Measurements from ENCODE around the gene TXNDC15. TPM values are rescaled to one million over a fixed set of nuclear protein-coding genes. Genes with fewer than 3 reads are reported as not detected.
A peak's percentile ranks its signal among the peaks of the same experiment; 100 is the strongest.
"Not testable (repeated sequence)": the region's sequence is repeated elsewhere in the genome, so short reads cannot be mapped to it uniquely, and the experiment has no call there.

TXNDC15 gene
- polyA plus RNA-seq, 2 donors: 14.5 to 25.6 TPM

GRCh38 chr5:134845335-134845851 is 28.8 kb upstream of the TXNDC15 start:
- Histone ChIP-seq H3K4me1 (ENCODE audit: control insufficient read depth in 2 of 2, insufficient read depth in 2 of 2, low read length in 1 of 2) (peaks cover 0 to under 1% of the 10 kb centered on the region in 2 donors), H3K27ac (ENCODE audit: low read depth in 2 of 2, low read length in 1 of 2) (peak overlapping the region; percentile 62 to 75), H3K36me3 (ENCODE audit: control insufficient read depth in 2 of 2, insufficient read depth in 2 of 2, low read length in 1 of 2) (no peaks in the 10 kb centered on the region), H3K27me3 (ENCODE audit: control insufficient read depth in 1 of 2, insufficient read depth in 2 of 2, low read length in 2 of 2) (no peaks in the 10 kb centered on the region), H3K4me3 (ENCODE audit: low read depth in 1 of 2, low read length in 2 of 2) (peak overlapping the region; percentile 85 to 96), H3K9me3 (ENCODE audit: control insufficient read depth in 2 of 2, insufficient read depth in 1 of 2, low read depth in 1 of 2, low read length in 1 of 2) (no peaks in the 10 kb centered on the region)
- WGBS, 2 donors: 7 to 14% methylated on average over 12 of the region's 12 CpGs

GRCh38 chr5:134845852-134846640 is 28.1 kb upstream of the TXNDC15 start, which contains the start of gene C5orf24:
Gene C5orf24, plus strand, starts transcription at chr5:134845968. Its CDS starts 8,933 bp downstream, at chr5:134854901.
- Histone ChIP-seq H3K4me1 (ENCODE audit: control insufficient read depth in 2 of 2, insufficient read depth in 2 of 2, low read length in 1 of 2) (peaks cover 0 to 3% of the 10 kb centered on the region in 2 donors), H3K4me3 (ENCODE audit: low read depth in 1 of 2, low read length in 2 of 2) (peak within 1 kb of the TSS; percentile 85 to 96), H3K9me3 (ENCODE audit: control insufficient read depth in 2 of 2, insufficient read depth in 1 of 2, low read depth in 1 of 2, low read length in 1 of 2) (no peaks in the 10 kb centered on the region), H3K27ac (ENCODE audit: low read depth in 2 of 2, low read length in 1 of 2) (peak within 1 kb of the TSS; percentile 93 to 97), H3K36me3 (ENCODE audit: control insufficient read depth in 2 of 2, insufficient read depth in 2 of 2, low read length in 1 of 2) (no peaks in the 10 kb centered on the region), H3K27me3 (ENCODE audit: control insufficient read depth in 1 of 2, insufficient read depth in 2 of 2, low read length in 2 of 2) (no peaks in the 10 kb centered on the region)
- 0% methylated on average over 78 to 84 of the region's 84 CpGs for WGBS, 2 donors

GRCh38 chr5:134846641-134846960 is 27.6 kb upstream of the TXNDC15 start:
- 1% methylated on average over 11 of the region's 11 CpGs for WGBS, 2 donors
- peak overlapping the region; percentile 93 to 97 for H3K27ac ChIP-seq (ENCODE audit: low read depth in 2 of 2, low read length in 1 of 2)

DNA sequence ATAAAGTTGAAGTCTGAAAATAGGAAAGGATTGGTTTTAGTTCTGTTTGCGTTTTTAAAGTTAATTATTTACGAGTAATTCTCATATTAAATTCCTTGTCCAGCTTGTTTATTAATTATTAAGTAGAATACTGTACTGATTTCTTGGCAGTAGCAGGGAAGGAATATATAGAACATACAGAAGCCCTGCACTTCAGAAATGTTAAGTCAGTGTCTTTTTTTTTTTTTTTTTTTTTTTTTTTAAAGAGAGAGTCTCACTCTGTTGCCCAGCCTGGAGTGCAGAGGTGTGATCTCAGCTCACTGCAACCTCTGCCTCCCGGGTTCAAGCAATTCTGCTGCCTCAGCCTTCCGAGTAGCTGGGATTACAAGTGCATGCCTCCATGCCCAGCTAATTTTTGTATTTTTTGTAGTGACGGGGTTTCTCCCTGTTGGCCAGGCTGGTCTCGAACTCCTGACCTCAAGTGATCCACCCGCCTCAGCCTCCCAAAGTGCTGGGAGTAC is 24.7 kb upstream of the TXNDC15 start:
- not testable (repeated sequence) for H3K36me3 ChIP-seq (ENCODE audit: control insufficient read depth in 2 of 2, insufficient read depth in 2 of 2, low read length in 1 of 2); H3K4me1 ChIP-seq (ENCODE audit: control insufficient read depth in 2 of 2, insufficient read depth in 2 of 2, low read length in 1 of 2); H3K27me3 ChIP-seq (ENCODE audit: control insufficient read depth in 1 of 2, insufficient read depth in 2 of 2, low read length in 2 of 2); H3K4me3 ChIP-seq (ENCODE audit: low read depth in 1 of 2, low read length in 2 of 2); H3K9me3 ChIP-seq (ENCODE audit: control insufficient read depth in 2 of 2, insufficient read depth in 1 of 2, low read depth in 1 of 2, low read length in 1 of 2); H3K27ac ChIP-seq (ENCODE audit: low read depth in 2 of 2, low read length in 1 of 2)
- WGBS, 2 donors: 78 to 86% methylated on average over 7 of the region's 7 CpGs

More at GRCh38 chr5:134846641-134846960, 27.6 kb upstream of the TXNDC15 start:
- Histone ChIP-seq H3K27me3 (ENCODE audit: control insufficient read depth in 1 of 2, insufficient read depth in 2 of 2, low read length in 2 of 2) (no peaks in the 10 kb centered on the region), H3K4me1 (ENCODE audit: control insufficient read depth in 2 of 2, insufficient read depth in 2 of 2, low read length in 1 of 2) (peaks cover 0 to 3% of the 10 kb centered on the region in 2 donors), H3K4me3 (ENCODE audit: low read depth in 1 of 2, low read length in 2 of 2) (peak overlapping the region; percentile 85 to 96), H3K9me3 (ENCODE audit: control insufficient read depth in 2 of 2, insufficient read depth in 1 of 2, low read depth in 1 of 2, low read length in 1 of 2) (no peaks in the 10 kb centered on the region), H3K36me3 (ENCODE audit: control insufficient read depth in 2 of 2, insufficient read depth in 2 of 2, low read length in 1 of 2) (peaks cover 0 to 4% of the 10 kb centered on the region in 2 donors)

- 58 to 65% methylated on average over 1 of the region's 1 CpG for WGBS, 2 donors
These were observed 22.8 kb upstream of the TXNDC15 start for GRCh38 chr5:134851307-134851923.

DNA sequence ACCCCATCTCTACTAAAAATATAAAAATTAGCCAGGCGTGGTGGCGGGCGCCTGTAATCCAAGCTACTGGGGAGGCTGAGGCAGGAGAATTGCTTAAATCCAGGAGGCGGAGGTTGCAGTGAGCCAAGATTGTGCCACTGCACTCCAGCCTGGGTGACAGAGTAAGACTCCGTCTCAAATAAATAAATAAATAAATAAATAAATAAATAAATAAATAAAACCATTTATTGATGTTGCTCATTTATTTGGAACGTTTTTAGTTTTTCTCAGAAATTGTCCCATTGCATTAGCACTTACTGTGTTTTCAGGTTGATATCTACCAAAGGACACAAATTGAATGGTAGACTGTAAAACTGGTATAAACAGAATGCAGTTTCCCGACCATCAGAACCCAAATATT is 17.7 kb upstream of the TXNDC15 start:
- WGBS, 2 donors: 91 to 93% methylated on average over 7 of the region's 7 CpGs
- not testable (repeated sequence) for H3K27me3 ChIP-seq (ENCODE audit: control insufficient read depth in 1 of 2, insufficient read depth in 2 of 2, low read length in 2 of 2); H3K27ac ChIP-seq (ENCODE audit: low read depth in 2 of 2, low read length in 1 of 2); H3K4me3 ChIP-seq (ENCODE audit: low read depth in 1 of 2, low read length in 2 of 2); H3K4me1 ChIP-seq (ENCODE audit: control insufficient read depth in 2 of 2, insufficient read depth in 2 of 2, low read length in 1 of 2); H3K9me3 ChIP-seq (ENCODE audit: control insufficient read depth in 2 of 2, insufficient read depth in 1 of 2, low read depth in 1 of 2, low read length in 1 of 2); H3K36me3 ChIP-seq (ENCODE audit: control insufficient read depth in 2 of 2, insufficient read depth in 2 of 2, low read length in 1 of 2)

More at GRCh38 chr5:134851307-134851923, 22.8 kb upstream of the TXNDC15 start:
- Histone ChIP-seq H3K27ac (ENCODE audit: low read depth in 2 of 2, low read length in 1 of 2) (no peak overlapping the region), H3K36me3 (ENCODE audit: control insufficient read depth in 2 of 2, insufficient read depth in 2 of 2, low read length in 1 of 2) (peaks cover 7 to 10% of the 10 kb centered on the region in 2 donors), H3K4me1 (ENCODE audit: control insufficient read depth in 2 of 2, insufficient read depth in 2 of 2, low read length in 1 of 2) (peaks cover 0 to 3% of the 10 kb centered on the region in 2 donors), H3K4me3 (ENCODE audit: low read depth in 1 of 2, low read length in 2 of 2) (no peak overlapping the region), H3K27me3 (ENCODE audit: control insufficient read depth in 1 of 2, insufficient read depth in 2 of 2, low read length in 2 of 2) (no peaks in the 10 kb centered on the region), H3K9me3 (ENCODE audit: control insufficient read depth in 2 of 2, insufficient read depth in 1 of 2, low read depth in 1 of 2, low read length in 1 of 2) (no peaks in the 10 kb centered on the region)

DNA sequence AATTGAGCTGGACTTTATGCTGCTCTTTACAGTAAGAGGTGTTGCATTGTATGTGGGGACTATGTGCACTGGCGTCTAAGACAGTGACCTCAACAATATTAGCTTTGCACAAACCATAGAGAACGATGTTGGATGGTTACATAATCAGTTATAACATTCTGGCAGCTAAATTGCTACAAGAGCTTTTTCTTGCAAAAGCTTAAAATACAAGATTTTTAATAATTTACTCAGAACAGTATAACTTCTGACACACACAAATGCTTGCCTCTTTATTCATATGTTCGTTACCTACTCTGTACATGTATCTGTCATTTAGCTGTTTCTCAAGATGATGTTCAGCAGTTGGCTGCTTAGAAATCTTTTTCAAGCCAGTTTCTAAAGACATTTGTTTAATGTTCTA is 16.8 kb upstream of the TXNDC15 start:
- no peak overlapping the region for H3K27ac ChIP-seq (ENCODE audit: low read depth in 2 of 2, low read length in 1 of 2)
- H3K36me3 ChIP-seq (ENCODE audit: control insufficient read depth in 2 of 2, insufficient read depth in 2 of 2, low read length in 1 of 2): peaks cover 6 to 7% of the 10 kb centered on the region in 2 donors

GRCh38 chr5:134864707-134865106 is 9.5 kb upstream of the TXNDC15 start:
- WGBS, 2 donors: 95 to 96% methylated on average over 2 of the region's 2 CpGs
- no peaks in the 10 kb centered on the region for H3K36me3 ChIP-seq (ENCODE audit: control insufficient read depth in 2 of 2, insufficient read depth in 2 of 2, low read length in 1 of 2)
- no peak overlapping the region for H3K4me3 ChIP-seq (ENCODE audit: low read depth in 1 of 2, low read length in 2 of 2)
- no peaks in the 10 kb centered on the region for H3K9me3 ChIP-seq (ENCODE audit: control insufficient read depth in 2 of 2, insufficient read depth in 1 of 2, low read depth in 1 of 2, low read length in 1 of 2)
- no peaks in the 10 kb centered on the region for H3K27me3 ChIP-seq (ENCODE audit: control insufficient read depth in 1 of 2, insufficient read depth in 2 of 2, low read length in 2 of 2)
- no peak overlapping the region for H3K27ac ChIP-seq (ENCODE audit: low read depth in 2 of 2, low read length in 1 of 2)
- H3K4me1 ChIP-seq (ENCODE audit: control insufficient read depth in 2 of 2, insufficient read depth in 2 of 2, low read length in 1 of 2): no peaks in the 10 kb centered on the region

More for the DNA sequence above, 16.8 kb upstream of the TXNDC15 start:
- H3K4me1 ChIP-seq (ENCODE audit: control insufficient read depth in 2 of 2, insufficient read depth in 2 of 2, low read length in 1 of 2): no peaks in the 10 kb centered on the region
- H3K27me3 ChIP-seq (ENCODE audit: control insufficient read depth in 1 of 2, insufficient read depth in 2 of 2, low read length in 2 of 2): no peaks in the 10 kb centered on the region
- no peaks in the 10 kb centered on the region for H3K9me3 ChIP-seq (ENCODE audit: control insufficient read depth in 2 of 2, insufficient read depth in 1 of 2, low read depth in 1 of 2, low read length in 1 of 2)
- no peak overlapping the region for H3K4me3 ChIP-seq (ENCODE audit: low read depth in 1 of 2, low read length in 2 of 2)
- WGBS, 2 donors: 62 to 66% methylated on average over 3 of the region's 3 CpGs

DNA sequence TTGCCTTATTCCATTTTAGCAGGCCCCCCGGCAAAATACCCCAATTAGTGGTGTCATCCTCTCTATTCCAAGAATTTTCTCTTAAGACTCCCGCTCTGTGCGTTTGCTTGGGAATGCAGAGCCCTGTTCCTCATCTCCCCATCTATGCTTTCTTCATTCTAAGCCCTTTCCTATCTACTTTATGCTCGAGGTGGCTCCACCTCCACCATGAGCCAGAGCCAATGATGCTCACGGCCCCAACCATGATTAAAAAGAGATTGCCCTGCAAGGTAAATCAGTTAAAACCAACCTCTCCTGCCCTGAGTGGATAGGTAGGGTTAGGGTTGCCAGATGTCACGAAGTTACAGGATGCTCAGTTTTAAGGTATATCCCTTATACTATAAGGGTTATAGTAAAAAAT is 677 bp upstream of the TXNDC15 start:
- H3K9me3 ChIP-seq (ENCODE audit: control insufficient read depth in 2 of 2, insufficient read depth in 1 of 2, low read depth in 1 of 2, low read length in 1 of 2): no peaks in the 10 kb centered on the region
- H3K4me3 ChIP-seq (ENCODE audit: low read depth in 1 of 2, low read length in 2 of 2): peak overlapping the region in 1 of 2 donors; percentile 68
- WGBS, 2 donors: 78 to 79% methylated on average over 6 of the region's 6 CpGs
- H3K27ac ChIP-seq (ENCODE audit: low read depth in 2 of 2, low read length in 1 of 2): peak overlapping the region in 1 of 2 donors; percentile 85
- H3K4me1 ChIP-seq (ENCODE audit: control insufficient read depth in 2 of 2, insufficient read depth in 2 of 2, low read length in 1 of 2): peaks cover 6 to 8% of the 10 kb centered on the region in 2 donors
- no peaks in the 10 kb centered on the region for H3K36me3 ChIP-seq (ENCODE audit: control insufficient read depth in 2 of 2, insufficient read depth in 2 of 2, low read length in 1 of 2)
- no peaks in the 10 kb centered on the region for H3K27me3 ChIP-seq (ENCODE audit: control insufficient read depth in 1 of 2, insufficient read depth in 2 of 2, low read length in 2 of 2)
